NCI-H524 (cell line): ENCODE measurements around the gene CMTR1.
"Not testable (repeated sequence)": the region's sequence is repeated elsewhere in the genome, so short reads cannot be mapped to it uniquely, and the experiment has no call there.

Experiments used
- DNase-seq, 2 experiments: peaks; one replicate each; lab custom pipeline; 2025; lab: John Stamatoyannopoulos, UW

The CMTR1 gene

GRCh38 chr6:37492991-37493660 lies 60.1 kb downstream of the CMTR1 start:
- DNase-seq, result peak; percentile 47 to 84

- no peak for DNase-seq
Measured at GRCh38 chr6:37493661-37493995, 60.6 kb downstream of the CMTR1 start.

GRCh38 chr6:37495244-37495934 lies 62.4 kb downstream of the CMTR1 start:
- peak; percentile 9 to 52 for DNase-seq

GRCh38 chr6:37496951-37497885 lies 64.2 kb downstream of the CMTR1 start:
- DNase-seq, result no peak

GRCh38 chr6:37499433-37500293 lies 66.6 kb downstream of the CMTR1 start, which contains the start of gene CCDC167:
CCDC167 (minus strand) TSS chr6:37499893; CDS start chr6:37499863, 30 bp downstream.
- DNase-seq, result peak; percentile 99 to 100

GRCh38 chr6:37500294-37500608 lies 67.2 kb downstream of the CMTR1 start:
- no peak for DNase-seq

- not testable (repeated sequence) for DNase-seq
Measured at GRCh38 chr6:37500904-37501303, 67.9 kb downstream of the CMTR1 start.

GRCh38 chr6:37501632-37502491 lies 68.8 kb downstream of the CMTR1 start:
- no peak for DNase-seq

GRCh38 chr6:37502703-37503291 lies 69.8 kb downstream of the CMTR1 start:
- DNase-seq, result peak in 1 of 2 experiments; percentile 24

GRCh38 chr6:37503309-37503965 lies 70.4 kb downstream of the CMTR1 start:
- peak; percentile 66 to 76 for DNase-seq

- DNase-seq, result no peak
Measured at GRCh38 chr6:37504024-37504423, 71.0 kb downstream of the CMTR1 start.

GRCh38 chr6:37506479-37506878 lies 73.5 kb downstream of the CMTR1 start:
- DNase-seq, result no peak

GRCh38 chr6:37507077-37507476 lies 74.1 kb downstream of the CMTR1 start:
- no peak for DNase-seq

GRCh38 chr6:37507690-37508421 lies 74.8 kb downstream of the CMTR1 start:
- no peak for DNase-seq

GRCh38 chr6:37511201-37511600 lies 78.2 kb downstream of the CMTR1 start:
- no peak for DNase-seq

- no peak for DNase-seq
Measured at GRCh38 chr6:37511910-37512399, 78.9 kb downstream of the CMTR1 start.

GRCh38 chr6:37512400-37513011 lies 79.5 kb downstream of the CMTR1 start:
- no peak for DNase-seq

- no peak for DNase-seq
Measured at GRCh38 chr6:37513155-37513554, 80.1 kb downstream of the CMTR1 start.
